Heart right ventricle (tissue), 16 donors: ENCODE results near the gene LPAR1. TPM values are rescaled to one million over a fixed set of nuclear protein-coding genes. Genes with fewer than 3 reads are reported as not detected.

Source experiments
- ATAC-seq, 8 donors: fragments of 200-7000 bp; cut with Tn5 transposase; one replicate each; pipeline ENCODE4 v1.9.1; 2020; ENCODE audit warnings: mild to moderate bottlenecking in 8 of 8, moderate library complexity in 8 of 8, moderate number of reproducible peaks in 1 of 8
- DNase-seq, 2 donors: peaks; one replicate each; pipeline ENCODE4 v3.0.0-alpha.2; 2020
- H3K27ac ChIP-seq, 10 donors: fragments of 200-600 bp; sonication (generic) in 2 of 10; one replicate each; pipeline versions ENCODE4 v1.5.0 to v1.8.0; 2020 to 2022; ENCODE audit warnings: mild to moderate bottlenecking in 3 of 10
- H3K27me3 ChIP-seq, 7 donors: fragments of 200-600 bp; one replicate each; pipeline ENCODE4 v1.8.0; 2021 to 2022; ENCODE audit warnings: mild to moderate bottlenecking in 2 of 7
- H3K36me3 ChIP-seq, 9 donors: fragments of 200-600 bp; sonication (generic) in 1 of 9; one replicate each; pipeline versions ENCODE4 v1.5.0 to v1.8.0; 2020 to 2022; ENCODE audit warnings: mild to moderate bottlenecking in 2 of 9
- H3K4me1 ChIP-seq, 9 donors: fragments of 200-600 bp; sonication (generic) in 1 of 9; one replicate each; pipeline versions ENCODE4 v1.5.0 to v1.8.0; 2020 to 2022; ENCODE audit warnings: mild to moderate bottlenecking in 4 of 9
- H3K4me3 ChIP-seq, 10 donors: fragments of 200-600 bp; sonication (generic) in 2 of 10; one replicate each; pipeline versions ENCODE4 v1.5.0 to v1.8.0; 2020 to 2022; ENCODE audit warnings: mild to moderate bottlenecking in 7 of 10, moderate library complexity in 2 of 10
- H3K9me3 ChIP-seq, 11 donors: fragments of 200-600 bp in 10 of 11; sonication (generic) in 2 of 11; one replicate each; pipeline versions ENCODE4 v1.5.0 to v1.8.0; 2013 to 2022; ENCODE audit warnings: mild to moderate bottlenecking in 2 of 11, control low read depth in 1 of 11, moderate library complexity in 1 of 11
- WGBS, 2 donors: extraction: QIAGEN DNeasy Blood & Tissue Kit; methylation state at CpG; one replicate each; pipeline ENCODE4 v1.1.7; 2013; ENCODE audit warnings: inconsistent platforms in 1 of 2; 5-methylcytosine and 5-hydroxymethylcytosine counted together
- intact Hi-C, 10 donors: fragments of 100-400 bp; cut with DNase I; formaldehyde crosslinking; loops; one replicate each; pipeline versions ENCODE4 v1.11.1 to v1.14.2; 2022
- polyA plus RNA-seq, 2 donors: library from polyadenylated mRNA; stranded (reverse); fragments of 200-250 nt; gene quantifications; one replicate each; pipeline ENCODE4 v1.2.3, GENCODE V29; 2013
- total RNA-seq, 10 donors: library from RNA; stranded (reverse); fragmentation: NEBNext Ultra II Directional in 3 of 10; extraction: Animal tissue kit (Norgen Biotek cat#: 25700) in 3 of 10; gene quantifications; one replicate each; pipeline versions ENCODE4 v1.2.1 to v1.2.4, GENCODE V29; 2021 to 2023
- TF ChIP-seq, protein P1 (sequence below), 9 donors: fragments of 200-600 bp; sonication (generic) in 2 of 9; IDR thresholded peaks; one replicate each; pipeline versions ENCODE4 v1.5.0 to v1.8.0; 2021 to 2022; ENCODE audit warnings: antibody characterized with exemption in 9 of 9, mild to moderate bottlenecking in 5 of 9, moderate library complexity in 1 of 9
- donor health status: Arrhythmogenic right ventricular cardiomyopathy.
- donor health status: ischemic (EF 13 %, LVEDD 7.1; RV severe dilation, severe dysfunction).
- donor health status: healthy with polysubstance abuse.
- donor health status: DM: no; HTN: yes; CAD: no.
- donor health status: DM: no; HTN: no; CAD: no.
- donor health status: ischemic (EF 25% LVEDD 6.9; RV normal size, moderate dysfunction).
- donor health status: ischemic (EF 25% LVEDD 5.7; RV mildly dilated, moderate dysfunction).
- donor health status: healthy.
- donor health status: DM: yes; HTN: yes; CAD: no.
- donor health status: Ischemic cardiomyopathy.
- donor health status: ischemic (EF 35%, LVEDD 5.7; RV mildly dilated, moderate dysfunction).
- donor health status: nonischemic (EF 11% LVEDD 7.7; RV severe dilation, severe dysfunction).
- donor health status: DM: yes; HTN: yes; CAD: no.
- donor health status: PGD.
- donor health status: ischemic (EF 29% LVEDD 5.4; RV normal size, mild dysfunction).
- donor health status: nonischemic (EF 23%, LVEDD 6.1; RV moderate dilation, normal function).

LPAR1 gene
- total and polyA plus RNA-seq, 12 donors: 4.0 to 16.6 (median 7.7) TPM

- Histone ChIP-seq H3K4me1 (peaks cover 0 to 11% (median 5%) of the 10 kb centered on the region in 9 donors), H3K27ac (peak overlapping the region in 5 of 10 donors; percentile 27 to 60 (median 37)), H3K9me3 (peaks cover 0 to 18% (median 0%) of the 10 kb centered on the region in 11 donors), H3K36me3 (no peaks in the 10 kb centered on the region), H3K27me3 (no peaks in the 10 kb centered on the region), H3K4me3 (no peak overlapping the region)
- ATAC-seq (no peak), DNase-seq (no peak)
- TF ChIP-seq, protein P1, sequence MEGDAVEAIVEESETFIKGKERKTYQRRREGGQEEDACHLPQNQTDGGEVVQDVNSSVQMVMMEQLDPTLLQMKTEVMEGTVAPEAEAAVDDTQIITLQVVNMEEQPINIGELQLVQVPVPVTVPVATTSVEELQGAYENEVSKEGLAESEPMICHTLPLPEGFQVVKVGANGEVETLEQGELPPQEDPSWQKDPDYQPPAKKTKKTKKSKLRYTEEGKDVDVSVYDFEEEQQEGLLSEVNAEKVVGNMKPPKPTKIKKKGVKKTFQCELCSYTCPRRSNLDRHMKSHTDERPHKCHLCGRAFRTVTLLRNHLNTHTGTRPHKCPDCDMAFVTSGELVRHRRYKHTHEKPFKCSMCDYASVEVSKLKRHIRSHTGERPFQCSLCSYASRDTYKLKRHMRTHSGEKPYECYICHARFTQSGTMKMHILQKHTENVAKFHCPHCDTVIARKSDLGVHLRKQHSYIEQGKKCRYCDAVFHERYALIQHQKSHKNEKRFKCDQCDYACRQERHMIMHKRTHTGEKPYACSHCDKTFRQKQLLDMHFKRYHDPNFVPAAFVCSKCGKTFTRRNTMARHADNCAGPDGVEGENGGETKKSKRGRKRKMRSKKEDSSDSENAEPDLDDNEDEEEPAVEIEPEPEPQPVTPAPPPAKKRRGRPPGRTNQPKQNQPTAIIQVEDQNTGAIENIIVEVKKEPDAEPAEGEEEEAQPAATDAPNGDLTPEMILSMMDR (IDR thresholded peaks at IDR 0.05): no peak
- intact Hi-C loops: loop anchor here in 1 of 10 donors (10.0 kb wide), 1 partner anchor 136 kb away; the partner anchor contains the start of gene LPAR1
- WGBS, 2 donors: 59% methylated on average over 7 of the region's 7 CpGs
These were observed 139.9 kb downstream of the LPAR1 start for GRCh38 chr9:110898358-110898757.

DNA sequence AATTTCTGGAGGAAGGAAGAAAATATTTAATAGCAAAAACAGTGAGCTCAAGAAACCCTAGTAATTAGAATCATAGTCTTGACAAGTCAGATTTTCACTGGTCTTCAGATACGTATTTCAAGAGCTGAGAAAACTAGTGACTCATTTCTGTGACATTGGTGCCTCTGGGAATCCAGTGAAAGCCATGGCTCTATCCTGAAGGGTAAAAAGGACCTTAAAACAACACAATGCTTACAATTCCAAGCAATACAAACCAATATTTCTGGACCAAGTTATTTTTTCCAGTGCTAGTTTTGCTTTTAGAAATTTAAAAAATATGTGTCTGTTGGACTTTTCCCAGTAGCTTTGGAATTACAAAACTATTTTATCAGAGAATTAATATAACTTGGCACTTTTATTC is 140.3 kb downstream of the LPAR1 start:
- Histone ChIP-seq H3K27me3 (no peaks in the 10 kb centered on the region), H3K4me3 (no peak overlapping the region), H3K27ac (peak overlapping the region in 7 of 10 donors; percentile 3 to 60 (median 30)), H3K9me3 (peaks cover 0 to 15% (median 0%) of the 10 kb centered on the region in 11 donors), H3K4me1 (peaks cover 0 to 11% (median 5%) of the 10 kb centered on the region in 9 donors), H3K36me3 (no peaks in the 10 kb centered on the region)
- intact Hi-C loops: loop anchor here in 1 of 10 donors (10.0 kb wide), 1 partner anchor 137 kb away; the partner anchor contains the start of gene LPAR1
- WGBS, 2 donors: 60 to 67% methylated on average over 1 of the region's 1 CpG
- DNase-seq (no peak), ATAC-seq (no peak)
- TF ChIP-seq, protein P1 (IDR thresholded peaks at IDR 0.05): no peak

GRCh38 chr9:110895147-110895905 is 142.9 kb downstream of the LPAR1 start:
- Histone ChIP-seq H3K4me1 (peaks cover 0 to 14% (median 0%) of the 10 kb centered on the region in 9 donors), H3K4me3 (no peak overlapping the region), H3K27me3 (no peaks in the 10 kb centered on the region), H3K27ac (peak overlapping the region in 8 of 10 donors; percentile 23 to 69 (median 54)), H3K9me3 (no peaks in the 10 kb centered on the region), H3K36me3 (no peaks in the 10 kb centered on the region)
- intact Hi-C loops: loop anchor here in 1 of 10 donors (10.0 kb wide), 1 partner anchor 139 kb away; the partner anchor contains the start of gene LPAR1
- ATAC-seq (peak; percentile 82 to 95 (median 90)), DNase-seq (peak; percentile 53 to 67)
- TF ChIP-seq, protein P1 (IDR thresholded peaks at IDR 0.05): no peak
- WGBS, 2 donors: 60% methylated on average over 7 of the region's 7 CpGs

- Histone ChIP-seq H3K4me1 (peaks cover 0 to 10% (median 0%) of the 10 kb centered on the region in 9 donors), H3K27me3 (no peaks in the 10 kb centered on the region), H3K36me3 (no peaks in the 10 kb centered on the region), H3K4me3 (no peak overlapping the region), H3K9me3 (no peaks in the 10 kb centered on the region), H3K27ac (peak overlapping the region in 7 of 10 donors; percentile 13 to 69 (median 52))
- ATAC-seq (peak in 1 of 8 donors; percentile 14), DNase-seq (no peak)
- 83 to 86% methylated on average over 5 of the region's 5 CpGs for WGBS, 2 donors
- TF ChIP-seq, protein P1 (IDR thresholded peaks at IDR 0.05): no peak
- intact Hi-C loops: loop anchor here in 1 of 10 donors (10.0 kb wide), 1 partner anchor 140 kb away; the partner anchor contains the start of gene LPAR1
These were observed 143.5 kb downstream of the LPAR1 start for GRCh38 chr9:110894731-110895130.
